Immature natural killer cell (primary cell): ENCODE measurements around the gene DAPK1. TPM values are rescaled to one million over a fixed set of nuclear protein-coding genes. Genes with fewer than 3 reads are reported as not detected.

Experiments used
- DNase-seq, 3 donors: peaks; one replicate each; pipeline ENCODE4 v3.0.0; 2022; ENCODE audit warnings: mixed read lengths in 1 of 3
- H3K27ac Mint-ChIP-seq, 6 donors: one replicate each; pipeline ENCODE4 v1.8.0; 2020; ENCODE audit warnings: mixed read lengths in 6 of 6, mild to moderate bottlenecking in 5 of 6, inconsistent platforms in 4 of 6, moderate library complexity in 3 of 6
- H3K27me3 Mint-ChIP-seq, 3 donors: one replicate each; pipeline ENCODE4 v1.8.0; 2020 to 2021; ENCODE audit warnings: low read depth in 3 of 3, mild to moderate bottlenecking in 3 of 3, mixed read lengths in 3 of 3, moderate library complexity in 3 of 3, inconsistent platforms in 1 of 3
- H3K36me3 Mint-ChIP-seq, 3 donors: one replicate each; pipeline ENCODE4 v1.8.0; 2020; ENCODE audit warnings: mixed read lengths in 3 of 3, inconsistent platforms in 2 of 3, mild to moderate bottlenecking in 2 of 3
- H3K4me1 Mint-ChIP-seq, 2 donors: one replicate each; pipeline ENCODE4 v1.8.0; 2020; ENCODE audit warnings: inconsistent platforms in 2 of 2, mild to moderate bottlenecking in 2 of 2, mixed read lengths in 2 of 2, moderate library complexity in 1 of 2
- H3K4me3 Mint-ChIP-seq, 5 donors: one replicate each; pipeline ENCODE4 v1.8.0; 2020; ENCODE audit warnings: mild to moderate bottlenecking in 5 of 5, mixed read lengths in 5 of 5, inconsistent platforms in 3 of 5, moderate library complexity in 3 of 5
- H3K9me3 Mint-ChIP-seq, 6 donors: one replicate each; pipeline ENCODE4 v1.8.0; 2020; ENCODE audit warnings: mild to moderate bottlenecking in 6 of 6, mixed read lengths in 6 of 6, inconsistent platforms in 4 of 6, moderate library complexity in 3 of 6
- polyA plus RNA-seq, 3 donors: library from polyadenylated mRNA; unstranded; fragments of 300-500 nt; fragmentation: Illumina TruSeq; gene quantifications; one replicate each; pipeline ENCODE4 v1.2.3, GENCODE V29; 2021

DAPK1 gene
- polyA plus RNA-seq, 3 donors from 2014 or later: 0.82 to 1.3 TPM; not detected in 1

GRCh38 chr9:87607859-87608258 is 110.2 kb downstream of the DAPK1 start:
- no peaks in the 10 kb centered on the region for H3K9me3 Mint-ChIP-seq
- peaks cover under 1 to 6% (median 6%) of the 10 kb centered on the region in 3 donors for H3K27me3 Mint-ChIP-seq
- no peak overlapping the region for H3K4me3 Mint-ChIP-seq
- H3K27ac Mint-ChIP-seq: no peak overlapping the region
- no peak for DNase-seq
- H3K36me3 Mint-ChIP-seq: no peaks in the 10 kb centered on the region
- H3K4me1 Mint-ChIP-seq: peaks cover 0 to 2% of the 10 kb centered on the region in 2 donors

- H3K27me3 Mint-ChIP-seq: peaks cover 0 to 6% (median 5%) of the 10 kb centered on the region in 3 donors
- DNase-seq: no peak
- no peaks in the 10 kb centered on the region for H3K36me3 Mint-ChIP-seq
- peaks cover 0 to 2% of the 10 kb centered on the region in 2 donors for H3K4me1 Mint-ChIP-seq
- no peak overlapping the region for H3K27ac Mint-ChIP-seq
- no peaks in the 10 kb centered on the region for H3K9me3 Mint-ChIP-seq
- H3K4me3 Mint-ChIP-seq: no peak overlapping the region
Observed at GRCh38 chr9:87609002-87609401, 111.3 kb downstream of the DAPK1 start.

GRCh38 chr9:87609486-87609885 is 111.8 kb downstream of the DAPK1 start:
- no peak for DNase-seq
- Mint-ChIP-seq H3K9me3 (no peaks in the 10 kb centered on the region), H3K4me3 (no peak overlapping the region), H3K36me3 (no peaks in the 10 kb centered on the region), H3K27me3 (peaks cover 0 to 5% (median 4%) of the 10 kb centered on the region in 3 donors), H3K4me1 (peaks cover 0 to 2% of the 10 kb centered on the region in 2 donors), H3K27ac (no peak overlapping the region)

DNA sequence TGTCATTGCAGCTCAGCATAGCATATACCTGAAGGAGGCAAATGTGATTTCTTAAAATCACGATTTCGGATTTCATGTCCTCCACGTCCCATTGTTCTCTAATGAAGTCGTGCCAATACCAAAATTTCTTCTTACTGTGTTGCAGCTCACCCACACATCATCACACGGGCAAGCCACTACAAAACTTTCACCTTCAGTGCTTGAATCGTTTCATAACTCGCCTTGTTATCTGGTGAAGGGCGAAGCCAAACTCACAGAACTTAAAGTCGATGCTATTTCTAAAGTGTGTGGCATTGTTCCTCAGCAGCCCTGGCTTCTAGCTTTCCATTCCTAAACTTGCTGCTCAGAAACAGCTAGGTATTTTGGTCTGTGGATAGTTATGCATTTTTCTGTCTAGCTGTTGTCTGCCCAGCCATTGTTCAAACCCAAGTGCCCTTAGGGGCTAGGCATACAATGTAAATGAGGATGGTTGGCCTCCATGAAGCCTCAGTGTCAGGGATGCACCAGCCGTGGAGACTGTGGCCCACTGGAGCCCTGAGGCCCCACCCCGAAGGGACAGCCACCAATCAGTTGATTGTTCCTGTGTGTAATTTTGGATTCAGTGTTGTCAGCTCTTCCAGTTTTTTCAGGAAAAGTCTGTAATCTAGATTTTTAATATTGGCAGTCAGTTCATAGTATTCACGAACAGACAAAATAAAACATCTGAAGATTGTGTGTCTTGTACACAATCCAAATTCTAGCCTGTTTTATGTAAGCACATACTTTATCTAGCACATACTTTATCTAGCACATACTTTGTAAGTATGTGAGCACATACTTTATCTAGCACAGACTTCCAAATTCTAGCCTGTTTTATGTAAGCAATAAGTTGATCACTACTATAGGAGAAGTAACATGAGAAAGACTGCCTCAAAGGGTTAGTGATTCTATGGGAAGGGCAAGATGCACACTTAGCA is 112.8 kb downstream of the DAPK1 start:
- H3K27me3 Mint-ChIP-seq: peaks cover 0 to 5% (median 3%) of the 10 kb centered on the region in 3 donors
- no peak overlapping the region for H3K27ac Mint-ChIP-seq
- H3K4me1 Mint-ChIP-seq: no peaks in the 10 kb centered on the region
- H3K36me3 Mint-ChIP-seq: no peaks in the 10 kb centered on the region
- DNase-seq: no peak
- no peak overlapping the region for H3K4me3 Mint-ChIP-seq
- H3K9me3 Mint-ChIP-seq: no peaks in the 10 kb centered on the region

DNA sequence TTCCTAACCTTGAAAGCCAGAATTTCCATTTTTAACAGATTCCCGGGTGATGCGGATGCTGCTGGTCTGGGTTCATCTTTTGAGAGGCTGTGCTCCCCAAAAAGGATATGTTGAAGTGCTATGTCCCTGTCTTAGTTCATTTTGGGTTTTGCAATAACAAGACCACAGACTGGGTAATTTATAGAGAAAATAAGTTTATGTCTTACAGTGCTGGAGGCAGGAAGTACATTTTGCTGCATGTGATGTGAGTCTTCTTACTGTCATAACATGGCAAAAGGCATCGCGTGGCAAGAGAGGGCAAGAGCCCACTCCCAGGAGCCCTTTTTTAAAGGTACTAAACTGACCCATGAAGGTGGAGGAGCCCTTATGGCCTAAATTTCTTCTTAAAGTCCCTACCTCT is 114.1 kb downstream of the DAPK1 start:
- H3K27ac Mint-ChIP-seq: no peak overlapping the region
- no peak overlapping the region for H3K4me3 Mint-ChIP-seq
- H3K9me3 Mint-ChIP-seq: no peaks in the 10 kb centered on the region
- peaks cover 0 to 5% (median 5%) of the 10 kb centered on the region in 3 donors for H3K27me3 Mint-ChIP-seq
- no peaks in the 10 kb centered on the region for H3K36me3 Mint-ChIP-seq
- no peak for DNase-seq
- no peaks in the 10 kb centered on the region for H3K4me1 Mint-ChIP-seq

DNA sequence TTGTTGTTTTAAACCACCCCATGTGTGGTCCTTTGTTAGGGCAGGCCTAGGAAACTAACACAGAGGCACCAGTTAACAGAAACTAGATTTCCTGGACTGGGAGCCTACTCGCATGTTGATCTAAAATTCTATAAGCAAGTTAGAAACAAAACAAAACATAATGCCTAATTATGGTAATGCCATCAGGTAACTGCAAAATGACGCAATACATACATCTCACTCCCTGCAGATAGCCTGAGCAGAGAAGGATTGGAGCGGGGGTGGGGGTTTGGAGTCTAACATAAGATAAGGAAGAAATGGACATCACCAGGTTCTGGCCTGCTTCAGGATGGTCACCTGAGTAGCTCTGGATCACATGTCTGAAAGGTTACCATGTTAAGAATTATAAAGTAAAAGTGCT is 114.9 kb downstream of the DAPK1 start:
- Mint-ChIP-seq H3K27ac (no peak overlapping the region), H3K4me3 (no peak overlapping the region), H3K27me3 (peaks cover 0 to 5% (median 5%) of the 10 kb centered on the region in 3 donors), H3K4me1 (no peaks in the 10 kb centered on the region), H3K36me3 (no peaks in the 10 kb centered on the region), H3K9me3 (no peaks in the 10 kb centered on the region)
- no peak for DNase-seq

DNA sequence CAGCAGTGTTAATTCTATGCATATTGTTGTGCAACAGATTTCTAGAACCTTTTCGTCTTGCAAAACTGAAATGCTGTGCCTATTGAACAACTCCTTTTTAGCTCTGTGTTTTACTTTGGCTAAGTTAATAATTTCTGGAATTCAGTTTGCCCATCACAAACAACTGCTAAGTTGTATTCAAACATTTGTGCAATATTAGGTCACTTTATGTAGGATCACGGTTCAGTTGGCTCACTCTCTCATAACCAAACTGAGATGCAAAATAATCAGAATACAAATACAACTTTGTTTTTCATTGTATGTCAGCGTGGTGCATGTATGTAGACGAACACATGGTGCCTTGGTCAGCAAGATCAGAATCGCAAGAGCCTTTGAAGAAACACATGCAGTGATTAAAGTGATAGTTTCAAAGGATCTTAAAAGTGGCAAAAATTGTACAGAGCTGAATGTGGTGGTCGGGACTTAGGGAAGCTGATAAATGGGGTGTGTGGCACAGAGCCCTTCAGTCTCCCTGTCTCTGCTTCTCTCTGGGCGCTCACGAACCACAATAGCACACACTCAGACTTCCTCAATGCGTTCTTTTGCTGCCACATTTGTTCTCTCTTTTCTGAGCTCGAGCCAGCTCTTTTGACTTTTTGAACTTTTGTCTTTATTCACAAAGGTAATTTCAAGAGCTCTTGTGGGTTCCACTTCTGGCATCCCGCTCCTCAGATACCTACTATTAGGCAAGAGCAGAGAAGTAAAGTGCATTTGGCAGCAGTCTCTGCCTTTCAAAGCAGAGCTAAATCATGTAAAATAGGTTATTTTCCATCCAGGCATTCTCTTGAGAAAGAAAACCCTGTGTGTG is 115.8 kb downstream of the DAPK1 start:
- no peak for DNase-seq
- Mint-ChIP-seq H3K27me3 (peaks cover 0 to 5% (median 5%) of the 10 kb centered on the region in 3 donors), H3K4me3 (no peak overlapping the region), H3K4me1 (no peaks in the 10 kb centered on the region), H3K27ac (no peak overlapping the region), H3K36me3 (no peaks in the 10 kb centered on the region), H3K9me3 (no peaks in the 10 kb centered on the region)

- no peak overlapping the region for H3K27ac Mint-ChIP-seq
- peaks cover 0 to 5% (median 2%) of the 10 kb centered on the region in 3 donors for H3K27me3 Mint-ChIP-seq
- H3K4me3 Mint-ChIP-seq: no peak overlapping the region
- DNase-seq: no peak
- H3K36me3 Mint-ChIP-seq: peaks cover 0 to 4% (median 0%) of the 10 kb centered on the region in 3 donors
- H3K4me1 Mint-ChIP-seq: no peaks in the 10 kb centered on the region
- H3K9me3 Mint-ChIP-seq: no peaks in the 10 kb centered on the region
Observed at GRCh38 chr9:87614397-87614796, 116.7 kb downstream of the DAPK1 start.

- no peak for DNase-seq
- Mint-ChIP-seq H3K4me1 (no peaks in the 10 kb centered on the region), H3K36me3 (peaks cover 0 to 4% (median 0%) of the 10 kb centered on the region in 3 donors), H3K4me3 (no peak overlapping the region), H3K9me3 (no peaks in the 10 kb centered on the region), H3K27ac (no peak overlapping the region), H3K27me3 (peaks cover 0 to 5% (median 2%) of the 10 kb centered on the region in 3 donors)
Observed at GRCh38 chr9:87615136-87615535, 117.5 kb downstream of the DAPK1 start.

GRCh38 chr9:87615547-87616148 is 118.0 kb downstream of the DAPK1 start:
- H3K4me1 Mint-ChIP-seq: no peaks in the 10 kb centered on the region
- DNase-seq: no peak
- H3K36me3 Mint-ChIP-seq: peaks cover 0 to 4% (median 0%) of the 10 kb centered on the region in 3 donors
- H3K27me3 Mint-ChIP-seq: peaks cover 0 to 5% (median 2%) of the 10 kb centered on the region in 3 donors
- no peak overlapping the region for H3K4me3 Mint-ChIP-seq
- no peaks in the 10 kb centered on the region for H3K9me3 Mint-ChIP-seq
- no peak overlapping the region for H3K27ac Mint-ChIP-seq

DNA sequence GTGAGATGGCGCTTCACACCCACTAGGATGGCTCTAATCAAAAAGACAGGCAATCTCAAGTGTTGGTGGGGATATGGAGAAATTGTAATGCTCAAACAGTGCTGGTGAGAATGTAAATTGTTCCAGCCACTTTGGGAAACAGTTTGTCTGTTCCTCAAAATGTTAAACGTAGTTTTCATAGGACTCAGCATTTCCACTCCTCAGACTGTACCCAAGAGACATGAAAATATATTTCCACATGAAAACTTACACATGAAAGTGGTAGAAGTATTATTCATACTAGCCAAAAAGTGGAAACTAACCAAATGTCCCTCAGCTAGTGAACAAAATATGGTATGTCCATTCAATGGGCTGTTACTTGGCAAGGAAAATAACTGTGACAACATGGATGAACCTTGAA is 120.6 kb downstream of the DAPK1 start:
- Mint-ChIP-seq H3K4me1 (peaks cover 3 to 9% of the 10 kb centered on the region in 2 donors), H3K4me3 (no peak overlapping the region), H3K9me3 (no peaks in the 10 kb centered on the region), H3K27ac (no peak overlapping the region), H3K36me3 (peaks cover 0 to 4% (median 0%) of the 10 kb centered on the region in 3 donors), H3K27me3 (peaks cover 1 to 5% (median 2%) of the 10 kb centered on the region in 3 donors)
- DNase-seq: no peak

DNA sequence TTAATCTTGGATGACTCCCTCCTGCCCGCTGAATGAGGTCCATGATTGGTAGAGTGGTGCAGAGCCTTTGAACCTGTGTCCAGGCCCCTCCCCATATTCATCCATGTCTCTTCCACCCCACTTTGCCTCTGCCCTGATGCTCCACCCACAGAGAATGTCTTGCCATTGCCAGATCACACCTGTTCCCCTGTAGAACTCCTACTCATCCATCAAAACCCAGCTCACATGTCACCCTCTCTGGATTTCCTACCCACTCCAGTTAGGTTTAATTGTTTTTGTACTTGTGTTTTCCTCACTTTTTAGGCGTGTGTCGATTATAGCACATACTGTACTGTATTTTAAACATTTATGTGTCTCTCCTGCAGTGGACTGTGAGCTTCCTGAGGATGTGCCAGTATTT is 121.3 kb downstream of the DAPK1 start:
- peaks cover 0 to 4% (median 0%) of the 10 kb centered on the region in 3 donors for H3K36me3 Mint-ChIP-seq
- peaks cover 1 to 5% (median 2%) of the 10 kb centered on the region in 3 donors for H3K27me3 Mint-ChIP-seq
- no peaks in the 10 kb centered on the region for H3K9me3 Mint-ChIP-seq
- H3K27ac Mint-ChIP-seq: no peak overlapping the region
- H3K4me3 Mint-ChIP-seq: no peak overlapping the region
- DNase-seq: no peak
- H3K4me1 Mint-ChIP-seq: peaks cover 3 to 13% of the 10 kb centered on the region in 2 donors

- peaks cover 3 to 13% of the 10 kb centered on the region in 2 donors for H3K4me1 Mint-ChIP-seq
- no peak overlapping the region for H3K4me3 Mint-ChIP-seq
- peaks cover 1 to 5% (median 2%) of the 10 kb centered on the region in 3 donors for H3K27me3 Mint-ChIP-seq
- no peak for DNase-seq
- no peak overlapping the region for H3K27ac Mint-ChIP-seq
- H3K36me3 Mint-ChIP-seq: peaks cover 0 to 4% (median 0%) of the 10 kb centered on the region in 3 donors
- no peaks in the 10 kb centered on the region for H3K9me3 Mint-ChIP-seq
Observed at GRCh38 chr9:87619346-87619745, 121.7 kb downstream of the DAPK1 start.
